Measurements from ENCODE around the gene SLX1A. TPM values are rescaled to one million over a fixed set of nuclear protein-coding genes. Genes with fewer than 3 reads are reported as not detected.
"Not testable (repeated sequence)": the region's sequence is repeated elsewhere in the genome, so short reads cannot be mapped to it uniquely, and the experiment has no call there.

The SLX1A gene
- total RNA-seq, 1 donor from 2014 or later = 16.6 TPM

DNA sequence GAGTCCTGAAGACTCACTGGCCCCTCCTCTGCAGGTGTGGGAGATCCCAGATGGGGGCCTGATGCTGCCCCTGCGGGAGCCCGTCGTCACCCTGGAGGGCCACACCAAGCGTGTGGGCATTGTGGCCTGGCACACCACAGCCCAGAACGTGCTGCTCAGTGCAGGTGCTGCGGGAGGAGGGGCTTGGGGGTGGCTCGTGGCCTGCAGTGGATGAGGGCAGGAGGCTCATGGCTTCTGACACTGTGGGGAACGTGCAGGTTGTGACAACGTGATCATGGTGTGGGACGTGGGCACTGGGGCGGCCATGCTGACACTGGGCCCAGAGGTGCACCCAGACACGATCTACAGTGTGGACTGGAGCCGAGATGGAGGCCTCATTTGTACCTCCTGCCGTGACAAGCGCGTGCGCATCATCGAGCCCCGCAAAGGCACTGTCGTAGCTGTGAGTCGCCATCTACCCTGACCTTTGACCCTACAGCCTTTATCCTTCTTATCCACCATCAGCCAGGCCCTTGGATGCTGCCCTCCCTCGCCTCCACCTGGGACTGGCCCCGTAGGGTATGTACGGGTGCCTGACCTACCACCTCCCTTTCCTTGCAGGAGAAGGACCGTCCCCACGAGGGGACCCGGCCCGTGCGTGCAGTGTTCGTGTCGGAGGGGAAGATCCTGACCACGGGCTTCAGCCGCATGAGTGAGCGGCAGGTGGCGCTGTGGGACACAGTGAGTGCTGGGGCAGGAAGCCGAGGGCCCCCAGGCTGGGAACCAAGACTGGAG lies 6.7 kb upstream of the SLX1A start:
- Mint-ChIP-seq H3K9me3 (ENCODE audit: unreplicated experiment) (no peaks in the 10 kb centered on the region), H3K27ac (ENCODE audit: unreplicated experiment) (no peak overlapping the region)
- TF ChIP-seq, protein P1, sequence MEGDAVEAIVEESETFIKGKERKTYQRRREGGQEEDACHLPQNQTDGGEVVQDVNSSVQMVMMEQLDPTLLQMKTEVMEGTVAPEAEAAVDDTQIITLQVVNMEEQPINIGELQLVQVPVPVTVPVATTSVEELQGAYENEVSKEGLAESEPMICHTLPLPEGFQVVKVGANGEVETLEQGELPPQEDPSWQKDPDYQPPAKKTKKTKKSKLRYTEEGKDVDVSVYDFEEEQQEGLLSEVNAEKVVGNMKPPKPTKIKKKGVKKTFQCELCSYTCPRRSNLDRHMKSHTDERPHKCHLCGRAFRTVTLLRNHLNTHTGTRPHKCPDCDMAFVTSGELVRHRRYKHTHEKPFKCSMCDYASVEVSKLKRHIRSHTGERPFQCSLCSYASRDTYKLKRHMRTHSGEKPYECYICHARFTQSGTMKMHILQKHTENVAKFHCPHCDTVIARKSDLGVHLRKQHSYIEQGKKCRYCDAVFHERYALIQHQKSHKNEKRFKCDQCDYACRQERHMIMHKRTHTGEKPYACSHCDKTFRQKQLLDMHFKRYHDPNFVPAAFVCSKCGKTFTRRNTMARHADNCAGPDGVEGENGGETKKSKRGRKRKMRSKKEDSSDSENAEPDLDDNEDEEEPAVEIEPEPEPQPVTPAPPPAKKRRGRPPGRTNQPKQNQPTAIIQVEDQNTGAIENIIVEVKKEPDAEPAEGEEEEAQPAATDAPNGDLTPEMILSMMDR (IDR thresholded peaks at IDR 0.05; ENCODE audit: partially characterized antibody, unreplicated experiment) = peak; percentile 68

DNA sequence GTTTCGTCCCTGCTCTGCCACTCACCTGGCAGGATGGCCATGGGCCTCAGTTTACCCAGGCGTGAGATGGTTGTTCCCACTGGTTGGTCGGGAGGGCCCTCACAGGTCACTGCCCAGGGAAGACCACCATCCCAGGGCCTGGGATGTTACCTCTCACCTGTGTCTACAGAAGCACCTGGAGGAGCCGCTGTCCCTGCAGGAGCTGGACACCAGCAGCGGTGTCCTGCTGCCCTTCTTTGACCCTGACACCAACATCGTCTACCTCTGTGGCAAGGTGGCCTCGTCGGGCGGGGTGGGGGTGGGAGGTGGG lies 6.2 kb upstream of the SLX1A start:
- no peak for DNase-seq
- Mint-ChIP-seq H3K4me1 (ENCODE audit: low read depth, unreplicated experiment) (no peaks in the 10 kb centered on the region), H3K36me3 (ENCODE audit: unreplicated experiment) (no peaks in the 10 kb centered on the region), H3K9me3 (ENCODE audit: unreplicated experiment) (no peaks in the 10 kb centered on the region), H3K27me3 (ENCODE audit: unreplicated experiment) (peaks cover 2% of the 10 kb centered on the region), H3K4me3 (ENCODE audit: unreplicated experiment) (no peak overlapping the region), H3K27ac (ENCODE audit: unreplicated experiment) (no peak overlapping the region)
- TF ChIP-seq, protein P1 (IDR thresholded peaks at IDR 0.05; ENCODE audit: partially characterized antibody, unreplicated experiment) = no peak

More for the DNA sequence above, 6.7 kb upstream of the SLX1A start:
- no peak overlapping the region for H3K4me3 Mint-ChIP-seq (ENCODE audit: unreplicated experiment)
- H3K27me3 Mint-ChIP-seq (ENCODE audit: unreplicated experiment) = peaks cover 2% of the 10 kb centered on the region
- no peaks in the 10 kb centered on the region for H3K4me1 Mint-ChIP-seq (ENCODE audit: low read depth, unreplicated experiment)
- peak; percentile 81 for DNase-seq
- H3K36me3 Mint-ChIP-seq (ENCODE audit: unreplicated experiment) = no peaks in the 10 kb centered on the region

DNA sequence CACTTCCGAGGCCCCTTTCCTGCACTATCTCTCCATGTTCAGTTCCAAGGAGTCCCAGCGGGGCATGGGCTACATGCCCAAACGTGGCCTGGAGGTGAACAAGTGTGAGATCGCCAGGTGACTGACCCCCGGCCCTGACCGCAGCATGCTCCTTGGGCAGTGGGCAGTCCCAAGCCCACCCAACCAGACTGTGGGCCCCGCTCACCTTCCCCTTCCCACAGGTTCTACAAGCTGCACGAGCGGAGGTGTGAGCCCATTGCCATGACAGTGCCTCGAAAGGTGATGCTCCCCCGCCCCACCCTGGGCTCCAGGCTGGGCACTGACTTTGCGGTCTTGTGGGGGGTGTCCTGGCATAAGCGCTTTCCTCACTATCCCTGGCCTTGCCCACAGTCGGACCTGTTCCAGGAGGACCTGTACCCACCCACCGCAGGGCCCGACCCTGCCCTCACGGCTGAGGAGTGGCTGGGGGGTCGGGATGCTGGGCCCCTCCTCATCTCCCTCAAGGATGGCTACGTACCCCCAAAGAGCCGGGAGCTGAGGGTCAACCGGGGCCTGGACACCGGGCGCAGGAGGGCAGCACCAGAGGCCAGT lies 5.6 kb upstream of the SLX1A start:
- H3K27ac Mint-ChIP-seq (ENCODE audit: unreplicated experiment) = no peak overlapping the region
- H3K9me3 Mint-ChIP-seq (ENCODE audit: unreplicated experiment) = no peaks in the 10 kb centered on the region
- no peak overlapping the region for H3K4me3 Mint-ChIP-seq (ENCODE audit: unreplicated experiment)
- no peaks in the 10 kb centered on the region for H3K4me1 Mint-ChIP-seq (ENCODE audit: low read depth, unreplicated experiment)
- peaks cover 2% of the 10 kb centered on the region for H3K27me3 Mint-ChIP-seq (ENCODE audit: unreplicated experiment)
- no peak for DNase-seq
- no peaks in the 10 kb centered on the region for H3K36me3 Mint-ChIP-seq (ENCODE audit: unreplicated experiment)
- TF ChIP-seq, protein P1 (IDR thresholded peaks at IDR 0.05; ENCODE audit: partially characterized antibody, unreplicated experiment) = no peak

DNA sequence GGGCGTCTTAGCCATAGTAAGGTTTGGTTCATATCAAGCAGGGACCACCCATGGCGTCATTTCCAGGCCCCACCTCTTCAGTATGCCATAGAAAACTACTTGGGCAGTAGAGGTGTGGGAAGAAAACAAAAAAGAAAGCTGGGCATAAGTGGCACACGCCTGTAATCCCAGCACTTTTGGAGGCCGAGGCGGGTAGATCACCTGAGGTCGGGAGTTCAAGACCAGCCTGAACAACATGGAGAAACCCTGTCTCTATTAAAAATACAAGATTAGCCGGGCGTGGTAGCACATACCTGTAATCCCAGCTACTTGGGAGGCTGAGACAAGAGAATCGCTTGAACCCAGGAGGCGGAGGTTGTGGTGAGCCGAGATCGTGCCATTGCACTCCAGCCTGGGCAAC lies 2.5 kb upstream of the SLX1A start:
- DNase-seq; H3K9me3 Mint-ChIP-seq (ENCODE audit: unreplicated experiment); H3K4me3 Mint-ChIP-seq (ENCODE audit: unreplicated experiment); H3K36me3 Mint-ChIP-seq (ENCODE audit: unreplicated experiment); H3K4me1 Mint-ChIP-seq (ENCODE audit: low read depth, unreplicated experiment); H3K27me3 Mint-ChIP-seq (ENCODE audit: unreplicated experiment); H3K27ac Mint-ChIP-seq (ENCODE audit: unreplicated experiment): not testable (repeated sequence)

DNA sequence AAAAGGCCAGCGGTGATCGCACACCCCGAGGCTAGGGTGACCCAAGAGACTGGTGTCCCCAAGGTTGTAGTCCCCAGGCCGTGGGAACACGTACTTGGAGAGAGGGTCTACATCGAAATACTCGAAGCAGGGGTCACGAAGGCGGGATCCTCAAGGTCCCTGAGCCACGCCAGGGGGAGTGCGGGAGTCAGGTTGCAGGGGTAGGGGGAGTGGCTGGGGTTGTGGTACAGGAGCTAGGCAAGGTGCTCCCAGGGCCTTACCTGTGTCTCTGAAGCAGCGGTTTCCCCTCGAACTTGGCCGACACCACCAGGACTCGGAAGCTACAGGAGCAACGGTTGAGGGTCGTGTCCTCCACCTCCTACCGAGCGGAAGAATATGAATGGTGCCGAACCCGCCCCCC lies 577 bp upstream of the SLX1A start:
- H3K9me3 Mint-ChIP-seq (ENCODE audit: unreplicated experiment); H3K4me3 Mint-ChIP-seq (ENCODE audit: unreplicated experiment); H3K36me3 Mint-ChIP-seq (ENCODE audit: unreplicated experiment); H3K27ac Mint-ChIP-seq (ENCODE audit: unreplicated experiment); DNase-seq; H3K27me3 Mint-ChIP-seq (ENCODE audit: unreplicated experiment); H3K4me1 Mint-ChIP-seq (ENCODE audit: low read depth, unreplicated experiment): not testable (repeated sequence)

DNA sequence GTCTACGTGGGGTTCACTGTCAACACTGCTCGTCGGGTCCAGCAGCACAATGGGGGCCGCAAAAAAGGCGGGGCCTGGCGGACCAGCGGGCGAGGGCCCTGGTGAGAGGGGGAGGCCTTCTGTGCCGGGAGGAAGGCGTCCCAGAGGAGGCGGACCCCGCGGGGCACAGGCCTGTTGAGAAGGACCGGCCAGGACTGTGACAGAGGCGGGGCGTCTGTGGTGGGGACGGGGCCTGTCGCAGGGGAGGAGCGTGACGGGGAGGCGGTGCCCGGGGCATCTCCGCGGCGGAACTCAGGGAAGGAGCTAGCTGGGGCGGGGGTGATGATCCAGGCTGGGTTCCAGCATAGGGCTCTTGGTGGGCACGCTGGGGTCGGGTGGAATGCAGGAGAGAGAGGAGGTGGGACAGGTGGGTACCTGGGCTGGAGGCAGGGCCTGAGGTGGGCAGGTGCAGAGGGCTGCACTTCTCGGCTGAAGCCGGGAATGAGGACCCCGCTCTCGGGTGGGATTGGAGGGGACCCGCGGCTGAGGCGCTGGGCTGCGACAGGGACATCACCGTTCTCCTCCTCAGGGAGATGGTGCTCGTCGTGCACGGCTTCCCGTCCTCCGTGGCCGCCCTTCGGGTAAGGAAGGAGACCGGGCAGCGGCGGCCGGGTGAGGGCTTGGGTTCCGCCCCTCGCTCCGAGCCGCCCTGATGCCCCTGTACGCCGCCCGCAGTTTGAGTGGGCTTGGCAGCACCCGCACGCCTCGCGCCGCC lies 674 bp downstream of the SLX1A start:
- not testable (repeated sequence) for H3K27me3 Mint-ChIP-seq (ENCODE audit: unreplicated experiment); H3K9me3 Mint-ChIP-seq (ENCODE audit: unreplicated experiment); H3K4me1 Mint-ChIP-seq (ENCODE audit: low read depth, unreplicated experiment); H3K4me3 Mint-ChIP-seq (ENCODE audit: unreplicated experiment); H3K36me3 Mint-ChIP-seq (ENCODE audit: unreplicated experiment); H3K27ac Mint-ChIP-seq (ENCODE audit: unreplicated experiment)
- DNase-seq = peak; percentile 19

DNA sequence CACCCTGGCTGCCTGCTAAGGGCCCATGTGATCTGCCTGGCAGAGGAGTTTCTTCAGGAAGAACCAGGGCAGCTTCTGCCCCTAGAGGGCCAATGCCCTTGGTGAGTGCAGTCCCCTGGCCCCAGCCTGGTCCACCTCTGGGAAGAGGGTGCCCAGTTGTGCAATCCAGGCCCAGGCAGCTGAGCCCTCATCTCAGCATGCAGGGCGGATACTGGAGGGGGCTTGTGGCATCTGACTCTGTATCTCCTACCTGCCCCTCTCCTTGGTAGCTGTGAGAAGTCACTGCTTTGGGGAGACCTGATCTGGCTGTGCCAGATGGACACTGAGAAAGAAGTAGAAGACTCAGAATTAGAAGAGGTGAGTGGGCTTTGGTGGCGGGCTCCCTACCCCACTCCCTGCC lies 3.3 kb downstream of the SLX1A start:
- H3K4me1 Mint-ChIP-seq (ENCODE audit: low read depth, unreplicated experiment) = not testable (repeated sequence)

DNA sequence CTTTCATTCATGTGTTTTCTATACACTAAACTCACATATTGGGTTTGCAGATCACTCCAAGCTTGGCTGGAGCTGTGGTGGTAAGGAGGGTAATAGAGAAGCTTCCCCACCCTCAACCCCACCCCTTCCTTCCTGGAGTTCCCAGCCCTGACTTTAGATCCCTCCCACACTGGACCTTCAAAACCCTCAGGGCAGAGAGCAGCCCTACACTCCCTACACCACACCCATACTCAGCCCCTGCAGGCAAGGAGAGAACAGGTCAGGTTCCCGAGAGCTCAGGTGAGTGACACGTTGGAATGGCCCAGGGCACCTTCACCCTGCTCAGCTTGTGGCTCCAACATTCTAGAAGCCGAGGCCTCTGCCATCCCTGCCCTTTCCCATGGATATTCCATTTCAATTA lies 5.4 kb downstream of the SLX1A start, which contains the start of gene SULT1A3:
TSS of gene SULT1A3 (plus strand) at position 207 of the 400 bp plus-strand sequence. CDS start 1,474 bp downstream, outside the sequence.
- not testable (repeated sequence) for H3K36me3 Mint-ChIP-seq (ENCODE audit: unreplicated experiment); H3K27ac Mint-ChIP-seq (ENCODE audit: unreplicated experiment); H3K4me1 Mint-ChIP-seq (ENCODE audit: low read depth, unreplicated experiment); DNase-seq; H3K27me3 Mint-ChIP-seq (ENCODE audit: unreplicated experiment); H3K4me3 Mint-ChIP-seq (ENCODE audit: unreplicated experiment); H3K9me3 Mint-ChIP-seq (ENCODE audit: unreplicated experiment)

More for the DNA sequence above, 3.3 kb downstream of the SLX1A start:
- H3K27ac Mint-ChIP-seq (ENCODE audit: unreplicated experiment); H3K27me3 Mint-ChIP-seq (ENCODE audit: unreplicated experiment); DNase-seq; H3K36me3 Mint-ChIP-seq (ENCODE audit: unreplicated experiment); H3K4me3 Mint-ChIP-seq (ENCODE audit: unreplicated experiment); H3K9me3 Mint-ChIP-seq (ENCODE audit: unreplicated experiment): not testable (repeated sequence)

All from glutamatergic neuron (in vitro differentiated cells).